ENCODE data around the gene C10orf67. TPM values are rescaled to one million over a fixed set of nuclear protein-coding genes. Genes with fewer than 3 reads are reported as not detected.

Gene C10orf67
- total RNA-seq, 1 donor: not detected

DNA sequence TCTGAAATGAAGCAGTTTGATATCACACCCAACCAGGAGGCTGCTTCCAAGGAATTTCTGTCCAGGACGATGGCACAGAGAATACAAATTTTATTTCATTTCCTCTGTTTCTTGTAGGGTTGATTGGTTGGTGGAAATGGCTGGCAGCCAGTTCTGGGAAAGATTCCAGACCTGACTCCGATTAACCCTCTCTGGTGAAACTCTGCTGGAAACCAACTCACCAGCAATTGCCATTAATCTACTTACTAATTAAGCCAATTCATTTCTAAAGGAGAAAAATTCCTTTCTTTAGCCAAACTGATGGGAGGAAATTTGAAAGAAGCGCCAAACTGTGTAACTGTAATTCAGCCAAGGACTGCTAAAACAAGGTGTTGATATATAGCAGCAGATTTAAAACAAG lies 141.8 kb downstream of the C10orf67 start:
- DNase-seq (ENCODE audit: insufficient read length, low spot score, missing footprints): no peak
- no peaks in the 10 kb centered on the region for H3K36me3 ChIP-seq (ENCODE audit: insufficient read depth, low read length)
- no peak overlapping the region for H3K4me2 ChIP-seq (ENCODE audit: insufficient read depth, low read length)
- no peaks in the 10 kb centered on the region for H3K79me2 ChIP-seq (ENCODE audit: insufficient read depth, low read length)
- no peak overlapping the region for H3K27ac ChIP-seq (ENCODE audit: low read depth, low read length)
- H4K20me1 ChIP-seq (ENCODE audit: insufficient read depth, low read length): no peaks in the 10 kb centered on the region
- TF ChIP-seq CTCF (IDR thresholded peaks at IDR 0.05; ENCODE audit: extremely low read depth, low read depth, low read length): no peak
- H2AFZ ChIP-seq (ENCODE audit: low read length): no peak overlapping the region
- peaks cover 23% of the 10 kb centered on the region for H3K27me3 ChIP-seq (ENCODE audit: insufficient read depth, low read length)
- H3K4me1 ChIP-seq (ENCODE audit: insufficient read depth, low read length): no peaks in the 10 kb centered on the region
- no peaks in the 10 kb centered on the region for H3K9me3 ChIP-seq (ENCODE audit: low read depth, low read length)
- no peak overlapping the region for H3K4me3 ChIP-seq (ENCODE audit: insufficient read depth, low read length)

DNA sequence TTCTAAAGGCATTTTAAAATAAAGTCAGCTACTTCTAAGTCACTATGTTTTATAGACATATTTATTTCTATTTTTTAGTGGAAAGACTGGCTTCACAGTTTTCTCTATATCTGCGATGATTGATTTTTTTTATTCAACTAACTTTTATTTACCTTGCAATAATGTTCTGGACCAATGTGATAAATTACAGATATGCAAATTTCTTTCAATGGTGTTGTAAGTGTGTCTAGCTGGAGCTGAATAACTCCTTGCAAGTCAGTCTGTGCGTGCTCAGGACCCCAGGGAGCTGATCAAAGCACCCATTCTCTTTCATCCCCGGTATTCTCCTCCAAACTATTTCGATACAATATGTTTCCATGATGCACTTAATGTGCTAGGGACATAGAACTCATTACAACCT lies 142.8 kb downstream of the C10orf67 start:
- no peaks in the 10 kb centered on the region for H3K36me3 ChIP-seq (ENCODE audit: insufficient read depth, low read length)
- H3K27ac ChIP-seq (ENCODE audit: low read depth, low read length): no peak overlapping the region
- no peak for TF ChIP-seq CTCF (IDR thresholded peaks at IDR 0.05; ENCODE audit: extremely low read depth, low read depth, low read length)
- H3K9me3 ChIP-seq (ENCODE audit: low read depth, low read length): no peaks in the 10 kb centered on the region
- peaks cover 29% of the 10 kb centered on the region for H3K27me3 ChIP-seq (ENCODE audit: insufficient read depth, low read length)
- DNase-seq (ENCODE audit: insufficient read length, low spot score, missing footprints): peak; percentile 56
- H3K4me3 ChIP-seq (ENCODE audit: insufficient read depth, low read length): no peak overlapping the region
- H3K79me2 ChIP-seq (ENCODE audit: insufficient read depth, low read length): no peaks in the 10 kb centered on the region
- no peaks in the 10 kb centered on the region for H4K20me1 ChIP-seq (ENCODE audit: insufficient read depth, low read length)
- H3K4me2 ChIP-seq (ENCODE audit: insufficient read depth, low read length): no peak overlapping the region
- no peaks in the 10 kb centered on the region for H3K4me1 ChIP-seq (ENCODE audit: insufficient read depth, low read length)
- no peak overlapping the region for H2AFZ ChIP-seq (ENCODE audit: low read length)

DNA sequence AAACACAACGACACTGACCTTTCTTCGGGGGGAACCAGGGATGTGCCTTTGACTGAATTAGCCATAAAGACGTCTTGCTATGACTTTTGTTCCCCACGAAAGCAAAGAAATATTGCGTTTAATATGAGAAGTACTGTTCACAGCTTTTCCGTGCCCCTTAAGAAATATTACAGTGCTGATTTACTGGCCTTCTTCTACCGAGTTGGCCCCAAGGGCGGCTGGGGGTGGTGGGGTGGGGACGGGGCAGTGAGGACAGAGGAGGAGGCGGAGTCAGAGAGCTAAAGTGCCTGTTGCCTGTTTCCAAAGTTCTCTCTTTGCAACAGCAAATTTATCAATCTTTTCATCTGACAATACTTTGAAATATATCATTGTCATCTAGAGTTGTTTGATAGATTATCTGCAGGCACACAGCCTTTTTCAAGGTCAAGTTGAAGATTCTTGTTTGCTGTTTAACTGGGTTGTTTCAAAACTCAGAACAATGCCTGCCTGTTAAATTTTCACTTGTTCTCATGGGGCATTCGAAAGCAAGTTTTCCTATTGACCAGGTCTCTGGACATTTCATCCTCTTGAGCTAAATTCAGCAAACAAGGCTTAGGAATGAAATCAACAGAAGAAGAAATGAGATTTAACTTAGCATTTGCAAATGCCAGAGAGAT lies 143.5 kb downstream of the C10orf67 start:
- DNase-seq (ENCODE audit: insufficient read length, low spot score, missing footprints): peak; percentile 66
- H3K9me3 ChIP-seq (ENCODE audit: low read depth, low read length): no peaks in the 10 kb centered on the region
- H3K4me3 ChIP-seq (ENCODE audit: insufficient read depth, low read length): no peak overlapping the region
- no peak for TF ChIP-seq CTCF (IDR thresholded peaks at IDR 0.05; ENCODE audit: extremely low read depth, low read depth, low read length)
- H3K4me2 ChIP-seq (ENCODE audit: insufficient read depth, low read length): no peak overlapping the region
- no peaks in the 10 kb centered on the region for H3K4me1 ChIP-seq (ENCODE audit: insufficient read depth, low read length)
- H2AFZ ChIP-seq (ENCODE audit: low read length): no peak overlapping the region
- H3K27me3 ChIP-seq (ENCODE audit: insufficient read depth, low read length): peaks cover 34% of the 10 kb centered on the region
- no peak overlapping the region for H3K27ac ChIP-seq (ENCODE audit: low read depth, low read length)
- H3K36me3 ChIP-seq (ENCODE audit: insufficient read depth, low read length): no peaks in the 10 kb centered on the region
- no peaks in the 10 kb centered on the region for H3K79me2 ChIP-seq (ENCODE audit: insufficient read depth, low read length)
- H4K20me1 ChIP-seq (ENCODE audit: insufficient read depth, low read length): no peaks in the 10 kb centered on the region

- Histone ChIP-seq H3K27me3 (ENCODE audit: insufficient read depth, low read length) (peaks cover 39% of the 10 kb centered on the region), H4K20me1 (ENCODE audit: insufficient read depth, low read length) (no peaks in the 10 kb centered on the region), H3K79me2 (ENCODE audit: insufficient read depth, low read length) (no peaks in the 10 kb centered on the region), H3K36me3 (ENCODE audit: insufficient read depth, low read length) (no peaks in the 10 kb centered on the region), H3K4me2 (ENCODE audit: insufficient read depth, low read length) (no peak overlapping the region), H3K4me1 (ENCODE audit: insufficient read depth, low read length) (no peaks in the 10 kb centered on the region), H3K4me3 (ENCODE audit: insufficient read depth, low read length) (no peak overlapping the region), H3K27ac (ENCODE audit: low read depth, low read length) (no peak overlapping the region), H3K9me3 (ENCODE audit: low read depth, low read length) (no peaks in the 10 kb centered on the region), H2AFZ (ENCODE audit: low read length) (no peak overlapping the region)
- DNase-seq (ENCODE audit: insufficient read length, low spot score, missing footprints): peak; percentile 11
- TF ChIP-seq CTCF (IDR thresholded peaks at IDR 0.05; ENCODE audit: extremely low read depth, low read depth, low read length): no peak
Measured at GRCh38 chr10:23200586-23200985, 144.0 kb downstream of the C10orf67 start.
